HUES6 (cell line): ENCODE results near the gene GAS2.

ENCODE experiments used
- H3K27ac ChIP-seq: 2 replicates; pipeline ENCODE4 v1.7.0; 2013; ENCODE audit warnings: low read depth, mild to moderate bottlenecking, low read length, inconsistent platforms
- H3K27me3 ChIP-seq: 2 replicates; pipeline ENCODE4 v1.6.1; 2013; ENCODE audit warnings: low read length; ENCODE audit not compliant: control insufficient read depth, insufficient read depth
- H3K36me3 ChIP-seq: 2 replicates; pipeline ENCODE4 v1.6.1; 2013; ENCODE audit warnings: low read length; ENCODE audit not compliant: control insufficient read depth, insufficient read depth
- H3K4me1 ChIP-seq: 2 replicates; pipeline ENCODE4 v1.6.1; 2013; ENCODE audit warnings: low read length; ENCODE audit not compliant: control insufficient read depth, insufficient read depth
- H3K4me3 ChIP-seq: 2 replicates; pipeline ENCODE4 v1.5.1; 2013; ENCODE audit warnings: low read depth, low read length
- H3K9ac ChIP-seq: one replicate; pipeline ENCODE4 v1.6.1; 2013; ENCODE audit warnings: mild to moderate bottlenecking, low read length
- H3K9me3 ChIP-seq: 2 replicates; pipeline ENCODE4 v1.6.1; 2013; ENCODE audit warnings: low read depth, low read length; ENCODE audit not compliant: control insufficient read depth, insufficient read depth

Gene GAS2

GRCh38 chr11:22666325-22666687 lies at the start of gene GAS2:
GAS2 (plus strand) TSS chr11:22666611; CDS start chr11:22674870, 8,259 bp downstream.
- Histone ChIP-seq H3K4me3 (peak within 1 kb of the TSS; percentile 66), H3K27me3 (peaks cover 33% of the 10 kb centered on the region), H3K9ac (peak within 1 kb of the TSS; percentile 52), H3K4me1 (peaks cover 6% of the 10 kb centered on the region), H3K27ac (no peak within 1 kb of the TSS), H3K9me3 (no peaks in the 10 kb centered on the region), H3K36me3 (no peaks in the 10 kb centered on the region)

- H3K27me3 ChIP-seq = no peaks in the 10 kb centered on the region
- no peaks in the 10 kb centered on the region for H3K9me3 ChIP-seq
- no peaks in the 10 kb centered on the region for H3K36me3 ChIP-seq
- no peak overlapping the region for H3K9ac ChIP-seq
- H3K4me3 ChIP-seq = no peak overlapping the region
- no peak overlapping the region for H3K27ac ChIP-seq
- no peaks in the 10 kb centered on the region for H3K4me1 ChIP-seq
Observed at GRCh38 chr11:22617868-22618267, 48.5 kb upstream of the GAS2 start.

GRCh38 chr11:22624742-22625447 lies 41.5 kb upstream of the GAS2 start:
- Histone ChIP-seq H3K27ac (peak overlapping the region; percentile 95), H3K27me3 (no peaks in the 10 kb centered on the region)

GRCh38 chr11:22625448-22626287 lies 40.7 kb upstream of the GAS2 start, which contains the start of gene FANCF:
FANCF (minus strand) TSS chr11:22625823; CDS start chr11:22625810, 13 bp downstream.
- H3K4me3 ChIP-seq = peak within 1 kb of the TSS; percentile 88

More at GRCh38 chr11:22624742-22625447, 41.5 kb upstream of the GAS2 start:
- Histone ChIP-seq H3K36me3 (no peaks in the 10 kb centered on the region), H3K4me3 (peak overlapping the region; percentile 88), H3K9me3 (no peaks in the 10 kb centered on the region), H3K4me1 (peaks cover 8% of the 10 kb centered on the region; the same call in 1 of the 2 replicates), H3K9ac (peak overlapping the region; percentile 91)

GRCh38 chr11:22626573-22627239 lies 39.7 kb upstream of the GAS2 start:
- Histone ChIP-seq H3K9ac (no peak overlapping the region), H3K36me3 (no peaks in the 10 kb centered on the region), H3K9me3 (no peaks in the 10 kb centered on the region), H3K27ac (no peak overlapping the region), H3K4me1 (peaks cover 8% of the 10 kb centered on the region; the same call in 1 of the 2 replicates), H3K4me3 (peak overlapping the region; percentile 88; the same call in 1 of the 2 replicates), H3K27me3 (no peaks in the 10 kb centered on the region)

More at GRCh38 chr11:22625448-22626287, 40.7 kb upstream of the GAS2 start, which contains the start of gene FANCF:
- peak within 1 kb of the TSS; percentile 95 for H3K27ac ChIP-seq
- no peaks in the 10 kb centered on the region for H3K27me3 ChIP-seq
- no peaks in the 10 kb centered on the region for H3K9me3 ChIP-seq
- H3K4me1 ChIP-seq = peaks cover 8% of the 10 kb centered on the region; the same call in 1 of the 2 replicates
- H3K36me3 ChIP-seq = no peaks in the 10 kb centered on the region
- peak within 1 kb of the TSS; percentile 91 for H3K9ac ChIP-seq

- Histone ChIP-seq H3K36me3 (no peaks in the 10 kb centered on the region), H3K4me1 (peaks cover 8% of the 10 kb centered on the region; the same call in 1 of the 2 replicates), H3K27me3 (no peaks in the 10 kb centered on the region), H3K27ac (no peak overlapping the region), H3K9ac (no peak overlapping the region), H3K9me3 (no peaks in the 10 kb centered on the region), H3K4me3 (no peak overlapping the region)
Observed at GRCh38 chr11:22627421-22627820, 39.0 kb upstream of the GAS2 start.

GRCh38 chr11:22633354-22633902 lies 33.0 kb upstream of the GAS2 start:
- no peak overlapping the region for H3K9ac ChIP-seq
- no peak overlapping the region for H3K27ac ChIP-seq
- H3K9me3 ChIP-seq = no peaks in the 10 kb centered on the region
- peaks cover 20% of the 10 kb centered on the region for H3K4me1 ChIP-seq
- H3K4me3 ChIP-seq = no peak overlapping the region
- H3K27me3 ChIP-seq = 0 out of 2 replicates have a peak, but pooled peaks cover under 1% of the 10 kb centered on the region
- no peaks in the 10 kb centered on the region for H3K36me3 ChIP-seq

GRCh38 chr11:22634897-22635629 lies 31.3 kb upstream of the GAS2 start:
- no peaks in the 10 kb centered on the region for H3K36me3 ChIP-seq
- peaks cover 20% of the 10 kb centered on the region for H3K4me1 ChIP-seq
- H3K27ac ChIP-seq = no peak overlapping the region
- H3K27me3 ChIP-seq = peaks cover 13% of the 10 kb centered on the region
- H3K9ac ChIP-seq = no peak overlapping the region
- no peaks in the 10 kb centered on the region for H3K9me3 ChIP-seq
- H3K4me3 ChIP-seq = no peak overlapping the region

- Histone ChIP-seq H3K4me1 (peaks cover 20% of the 10 kb centered on the region), H3K36me3 (no peaks in the 10 kb centered on the region), H3K27ac (no peak overlapping the region), H3K9ac (no peak overlapping the region), H3K27me3 (peaks cover 13% of the 10 kb centered on the region), H3K4me3 (no peak overlapping the region), H3K9me3 (no peaks in the 10 kb centered on the region)
Observed at GRCh38 chr11:22635689-22636088, 30.7 kb upstream of the GAS2 start.

- Histone ChIP-seq H3K9ac (no peak overlapping the region), H3K27ac (no peak overlapping the region), H3K4me1 (peaks cover 11% of the 10 kb centered on the region), H3K4me3 (no peak overlapping the region), H3K36me3 (no peaks in the 10 kb centered on the region), H3K27me3 (peaks cover 25% of the 10 kb centered on the region), H3K9me3 (no peaks in the 10 kb centered on the region)
Observed at GRCh38 chr11:22640862-22641261, 25.5 kb upstream of the GAS2 start.
